Gastrocnemius medialis (tissue), 4 donors: ENCODE measurements around the gene COL3A1.

Experiments used
- POLR2A ChIP-seq, 2 donors: fragments of 450-650 bp; IDR thresholded peaks; one replicate each; pipeline ENCODE4 v1.6.1; 2017; ENCODE audit warnings: antibody characterized with exemption in 2 of 2, mild to moderate bottlenecking in 2 of 2, moderate library complexity in 2 of 2
- TF ChIP-seq, protein P1 (sequence below), 5 experiments: fragments of 450-650 bp in 3 of 5; fragments of 200-600 bp in 2 of 5; sonication (generic) in 2 of 5; IDR thresholded peaks in 4 of 5; conservative IDR thresholded peaks in 1 of 5; 1 replicate in 4 of 5; 2 replicates in 1 of 5; pipeline ENCODE4 v1.5.1; 2016 to 2019; ENCODE audit warnings: antibody characterized with exemption in 5 of 5, mild to moderate bottlenecking in 3 of 5, moderate library complexity in 3 of 5

DNA sequence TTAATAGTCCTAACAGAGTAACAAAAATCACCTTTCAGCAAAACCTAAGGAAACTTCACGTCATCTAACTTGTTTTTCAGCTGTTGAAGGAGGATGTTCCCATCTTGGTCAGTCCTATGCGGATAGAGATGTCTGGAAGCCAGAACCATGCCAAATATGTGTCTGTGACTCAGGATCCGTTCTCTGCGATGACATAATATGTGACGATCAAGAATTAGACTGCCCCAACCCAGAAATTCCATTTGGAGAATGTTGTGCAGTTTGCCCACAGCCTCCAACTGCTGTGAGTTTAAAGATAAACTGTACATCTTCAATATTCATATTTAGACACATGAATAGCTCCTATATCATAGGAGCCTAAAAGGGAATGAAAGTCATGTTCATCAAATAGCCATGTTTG lies 10.5 kb downstream of the COL3A1 start:
- no peak for TF ChIP-seq POLR2A (IDR thresholded peaks at IDR 0.05)
- TF ChIP-seq, protein P1, sequence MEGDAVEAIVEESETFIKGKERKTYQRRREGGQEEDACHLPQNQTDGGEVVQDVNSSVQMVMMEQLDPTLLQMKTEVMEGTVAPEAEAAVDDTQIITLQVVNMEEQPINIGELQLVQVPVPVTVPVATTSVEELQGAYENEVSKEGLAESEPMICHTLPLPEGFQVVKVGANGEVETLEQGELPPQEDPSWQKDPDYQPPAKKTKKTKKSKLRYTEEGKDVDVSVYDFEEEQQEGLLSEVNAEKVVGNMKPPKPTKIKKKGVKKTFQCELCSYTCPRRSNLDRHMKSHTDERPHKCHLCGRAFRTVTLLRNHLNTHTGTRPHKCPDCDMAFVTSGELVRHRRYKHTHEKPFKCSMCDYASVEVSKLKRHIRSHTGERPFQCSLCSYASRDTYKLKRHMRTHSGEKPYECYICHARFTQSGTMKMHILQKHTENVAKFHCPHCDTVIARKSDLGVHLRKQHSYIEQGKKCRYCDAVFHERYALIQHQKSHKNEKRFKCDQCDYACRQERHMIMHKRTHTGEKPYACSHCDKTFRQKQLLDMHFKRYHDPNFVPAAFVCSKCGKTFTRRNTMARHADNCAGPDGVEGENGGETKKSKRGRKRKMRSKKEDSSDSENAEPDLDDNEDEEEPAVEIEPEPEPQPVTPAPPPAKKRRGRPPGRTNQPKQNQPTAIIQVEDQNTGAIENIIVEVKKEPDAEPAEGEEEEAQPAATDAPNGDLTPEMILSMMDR (IDR thresholded peaks at IDR 0.05 in 4 of 5, conservative IDR thresholded peaks at IDR 0.05 in 1 of 5): no peak
